K562 (cell line): Measurements from ENCODE around the gene FAM50A. TPM values are rescaled to one million over a fixed set of nuclear protein-coding genes. Genes with fewer than 3 reads are reported as not detected.

Experiments used
- ATF1 ChIP-seq, 2 experiments: fragments of 450-650 bp in 1 of 2; IDR thresholded peaks; 2 replicates each; pipeline ENCODE4 v1.6.1; 2016; ENCODE audit warnings: missing compliant biosample characterization in 1 of 2, missing genetic modification characterization in 1 of 2
- ATF4 ChIP-seq: fragments of 450-650 bp; formaldehyde crosslinking; IDR thresholded peaks from 2 replicates; pipeline ENCODE4 v1.4.0; 2022; ENCODE audit warnings: mild to moderate bottlenecking, moderate library complexity
- CBFA2T2 ChIP-seq: fragments of 450-650 bp; conservative IDR thresholded peaks from 2 replicates; pipeline ENCODE4 v1.6.1; 2017; ENCODE audit warnings: mild to moderate bottlenecking
- CHD1 ChIP-seq: fragments of 200-600 bp; sonication (generic); IDR thresholded peaks from one replicate; pipeline ENCODE4 v1.6.1; 2012; ENCODE audit warnings: mild to moderate bottlenecking, moderate library complexity, low read length, inconsistent platforms
- EP300 ChIP-seq: IDR thresholded peaks from 2 replicates; pipeline ENCODE4 v1.6.1; 2012; ENCODE audit warnings: low read length, improper control_type of control experiment
- KDM2B ChIP-seq: fragments of 250-450 bp; sonication (Bioruptor Pico); IDR thresholded peaks from 2 replicates; pipeline ENCODE4 v1.8.0; 2021; ENCODE audit warnings: mild to moderate bottlenecking, moderate library complexity
- MAFF ChIP-seq: IDR thresholded peaks from 2 replicates; pipeline ENCODE4 v1.6.1; 2012; ENCODE audit warnings: low read length, improper control_type of control experiment
- MAFG ChIP-seq: fragments of 450-650 bp; conservative IDR thresholded peaks from 2 replicates; pipeline ENCODE4 v1.6.1; 2016; ENCODE audit warnings: missing genetic modification characterization, missing compliant biosample characterization
- MYC ChIP-seq, 2 experiments: fragments of 250-450 bp in 1 of 2; sonication (Bioruptor Pico) in 1 of 2; IDR thresholded peaks; 2 replicates each; pipeline versions ENCODE4 v1.5.1 to v1.6.1; 2012 to 2021; ENCODE audit warnings: low read depth in 2 of 2, borderline replicate concordance in 1 of 2, improper control_type of control experiment in 1 of 2, low read length in 1 of 2, mild to moderate bottlenecking in 1 of 2, moderate library complexity in 1 of 2
- SMARCE1 ChIP-seq: fragments of 450-650 bp; IDR thresholded peaks from 2 replicates; pipeline ENCODE4 v1.7.1; 2016; ENCODE audit warnings: mild to moderate bottlenecking
- SRF ChIP-seq, 2 experiments: fragments of 250-450, 450-650 bp in 1 of 2; sonication (Bioruptor Pico) in 1 of 2; sonication (generic) in 1 of 2; formaldehyde crosslinking; IDR thresholded peaks; 2 replicates each; pipeline versions ENCODE4 v1.5.0 to v1.5.1; 2020 to 2022; ENCODE audit warnings: mild to moderate bottlenecking in 1 of 2, missing genetic modification reagents in 1 of 2
- VEZF1 ChIP-seq: fragments of 200-800 bp; sonication (Bioruptor generic); IDR thresholded peaks from 2 replicates; pipeline ENCODE4 v1.6.1; 2017; ENCODE audit warnings: missing genetic modification characterization, missing compliant biosample characterization
- ZBTB8A ChIP-seq: fragments of 450-650 bp; IDR thresholded peaks from 2 replicates; pipeline ENCODE4 v1.6.1; 2018; ENCODE audit warnings: mild to moderate bottlenecking, moderate library complexity; ENCODE audit not compliant: partially characterized antibody
- ZNF175 ChIP-seq: fragments of 200-800 bp; sonication (Bioruptor generic); IDR thresholded peaks from 2 replicates; pipeline ENCODE4 v1.6.1; 2016; ENCODE audit warnings: low read depth, mild to moderate bottlenecking, missing genetic modification characterization, missing compliant biosample characterization
- ZNF212 ChIP-seq: fragments of 450-650 bp; formaldehyde crosslinking; IDR thresholded peaks from 2 replicates; pipeline ENCODE4 v1.4.0; 2020; ENCODE audit warnings: mild to moderate bottlenecking
- ZNF354B ChIP-seq: fragments of 250-450 bp; sonication (Bioruptor Pico); IDR thresholded peaks from 2 replicates; pipeline ENCODE4 v1.4.0; 2020
- ZNF551 ChIP-seq: fragments of 250-450 bp; sonication (Bioruptor Pico); IDR thresholded peaks from 2 replicates; pipeline ENCODE4 v1.5.0; 2021; ENCODE audit warnings: mild to moderate bottlenecking, moderate library complexity
- ZNF75A ChIP-seq: fragments of 450-650 bp; formaldehyde crosslinking; IDR thresholded peaks from 2 replicates; pipeline ENCODE4 v1.4.0; 2020; ENCODE audit warnings: mild to moderate bottlenecking
- polyA plus RNA-seq, 8 experiments: library from polyadenylated mRNA; depleted of rRNA in 4 of 8; stranded (reverse) in 5 of 8; unstranded in 3 of 8; fragments of >200 nt; fragmentation: Nextera tagmentation in 2 of 8; fragmentation: Illumina TruSeq in 1 of 8; extraction: Ambion mirVana in 2 of 8; extraction: Trizol in 1 of 8; gene quantifications; 2 replicates each; pipeline versions ENCODE4 v1.2.1 to v1.2.3, GENCODE V29; 2011 to 2014; ENCODE audit warnings: inconsistent platforms in 1 of 8, missing spikeins in 1 of 8
- total RNA-seq, 7 experiments: library from RNA; depleted of rRNA in 6 of 7; stranded (reverse); fragments of >200 nt in 6 of 7; fragmentation: Illumina TruSeq in 2 of 7; extraction: Trizol in 2 of 7; gene quantifications; 2 replicates each; pipeline versions ENCODE4 v1.2.1 to v1.2.3, GENCODE V29; 2011 to 2021; ENCODE audit warnings: low replicate concordance in 1 of 7
- TF ChIP-seq, protein P1 (sequence below): fragments of 150-350 bp; IDR thresholded peaks from 2 replicates; pipeline ENCODE4 v1.6.1; 2014; ENCODE audit warnings: low read depth, mild to moderate bottlenecking, low read length, borderline replicate concordance
- TF ChIP-seq, protein P2 (sequence below): sonication (generic); formaldehyde crosslinking; IDR thresholded peaks from 2 replicates; pipeline ENCODE4 v1.8.1; 2023; ENCODE audit warnings: mild to moderate bottlenecking, missing genetic modification reagents

The FAM50A gene
- total and polyA plus RNA-seq, 9 of the 15 experiments (the other 6 are each of a cell fraction or from before 2014, with no cell fraction given): 4.4 to 114 (median 67.3) TPM

- TF ChIP-seq MYC (IDR thresholded peaks at IDR 0.05; ENCODE audit: low read depth, low read length) (no peak), MYC (CRISPR knock-in tag; IDR thresholded peaks at IDR 0.05; ENCODE audit: borderline replicate concordance, low read depth) (no peak), EP300 (no peak), ZNF75A (CRISPR knock-in tag) (no peak), KDM2B (CRISPR knock-in tag) (no peak), MAFF (no peak), CBFA2T2 (no peak), ATF4 (no peak), ZNF212 (CRISPR knock-in tag) (no peak), ZNF551 (CRISPR knock-in tag) (no peak), ATF1 (CRISPR knock-in tag; IDR thresholded peaks at IDR 0.05) (no peak), ATF1 (tag; IDR thresholded peaks at IDR 0.05) (no peak; the same call in 1 of the 2 replicates), MAFG (tag) (no peak), SMARCE1 (peak; percentile 60; the same call in 1 of the 2 replicates), SRF (CRISPR knock-in tag; IDR thresholded peaks at IDR 0.05) (peak in 1 of 2 experiments; percentile 58; a peak in 1 of 4 replicates), ZBTB8A (no peak), ZNF354B (no peak), CHD1 (peak; percentile 77), VEZF1 (peak; percentile 82), ZNF175 (CRISPR knock-in tag) (no peak)
- TF ChIP-seq, protein P1, sequence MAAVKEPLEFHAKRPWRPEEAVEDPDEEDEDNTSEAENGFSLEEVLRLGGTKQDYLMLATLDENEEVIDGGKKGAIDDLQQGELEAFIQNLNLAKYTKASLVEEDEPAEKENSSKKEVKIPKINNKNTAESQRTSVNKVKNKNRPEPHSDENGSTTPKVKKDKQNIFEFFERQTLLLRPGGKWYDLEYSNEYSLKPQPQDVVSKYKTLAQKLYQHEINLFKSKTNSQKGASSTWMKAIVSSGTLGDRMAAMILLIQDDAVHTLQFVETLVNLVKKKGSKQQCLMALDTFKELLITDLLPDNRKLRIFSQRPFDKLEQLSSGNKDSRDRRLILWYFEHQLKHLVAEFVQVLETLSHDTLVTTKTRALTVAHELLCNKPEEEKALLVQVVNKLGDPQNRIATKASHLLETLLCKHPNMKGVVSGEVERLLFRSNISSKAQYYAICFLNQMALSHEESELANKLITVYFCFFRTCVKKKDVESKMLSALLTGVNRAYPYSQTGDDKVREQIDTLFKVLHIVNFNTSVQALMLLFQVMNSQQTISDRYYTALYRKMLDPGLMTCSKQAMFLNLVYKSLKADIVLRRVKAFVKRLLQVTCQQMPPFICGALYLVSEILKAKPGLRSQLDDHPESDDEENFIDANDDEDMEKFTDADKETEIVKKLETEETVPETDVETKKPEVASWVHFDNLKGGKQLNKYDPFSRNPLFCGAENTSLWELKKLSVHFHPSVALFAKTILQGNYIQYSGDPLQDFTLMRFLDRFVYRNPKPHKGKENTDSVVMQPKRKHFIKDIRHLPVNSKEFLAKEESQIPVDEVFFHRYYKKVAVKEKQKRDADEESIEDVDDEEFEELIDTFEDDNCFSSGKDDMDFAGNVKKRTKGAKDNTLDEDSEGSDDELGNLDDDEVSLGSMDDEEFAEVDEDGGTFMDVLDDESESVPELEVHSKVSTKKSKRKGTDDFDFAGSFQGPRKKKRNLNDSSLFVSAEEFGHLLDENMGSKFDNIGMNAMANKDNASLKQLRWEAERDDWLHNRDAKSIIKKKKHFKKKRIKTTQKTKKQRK: no peak
- TF ChIP-seq, protein P2, sequence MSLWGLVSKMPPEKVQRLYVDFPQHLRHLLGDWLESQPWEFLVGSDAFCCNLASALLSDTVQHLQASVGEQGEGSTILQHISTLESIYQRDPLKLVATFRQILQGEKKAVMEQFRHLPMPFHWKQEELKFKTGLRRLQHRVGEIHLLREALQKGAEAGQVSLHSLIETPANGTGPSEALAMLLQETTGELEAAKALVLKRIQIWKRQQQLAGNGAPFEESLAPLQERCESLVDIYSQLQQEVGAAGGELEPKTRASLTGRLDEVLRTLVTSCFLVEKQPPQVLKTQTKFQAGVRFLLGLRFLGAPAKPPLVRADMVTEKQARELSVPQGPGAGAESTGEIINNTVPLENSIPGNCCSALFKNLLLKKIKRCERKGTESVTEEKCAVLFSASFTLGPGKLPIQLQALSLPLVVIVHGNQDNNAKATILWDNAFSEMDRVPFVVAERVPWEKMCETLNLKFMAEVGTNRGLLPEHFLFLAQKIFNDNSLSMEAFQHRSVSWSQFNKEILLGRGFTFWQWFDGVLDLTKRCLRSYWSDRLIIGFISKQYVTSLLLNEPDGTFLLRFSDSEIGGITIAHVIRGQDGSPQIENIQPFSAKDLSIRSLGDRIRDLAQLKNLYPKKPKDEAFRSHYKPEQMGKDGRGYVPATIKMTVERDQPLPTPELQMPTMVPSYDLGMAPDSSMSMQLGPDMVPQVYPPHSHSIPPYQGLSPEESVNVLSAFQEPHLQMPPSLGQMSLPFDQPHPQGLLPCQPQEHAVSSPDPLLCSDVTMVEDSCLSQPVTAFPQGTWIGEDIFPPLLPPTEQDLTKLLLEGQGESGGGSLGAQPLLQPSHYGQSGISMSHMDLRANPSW: no peak
These were observed 34.6 kb upstream of the FAM50A start, which contains the start of gene DNASE1L1 (continued) for GRCh38 chrX:154409222-154409871.
